Measurements from ENCODE around the gene PHYHD1. TPM values are rescaled to one million over a fixed set of nuclear protein-coding genes. Genes with fewer than 3 reads are reported as not detected.

PHYHD1 gene
- total RNA-seq, 1 experiment from 2014 or later, result 18.0 TPM

GRCh38 chr9:128885376-128885775 is 35.4 kb upstream of the PHYHD1 start:
- H3K27me3 Mint-ChIP-seq (ENCODE audit: low read depth), result peaks cover 2% of the 10 kb centered on the region; the same call in 1 of the 2 replicates
- H2BK20ac ChIP-seq (ENCODE audit: low read depth, low read length, poor library complexity, severe bottlenecking), result no peak overlapping the region
- no peak overlapping the region for H2BK15ac ChIP-seq (ENCODE audit: low read depth, low read length)
- no peak overlapping the region for H3K27ac ChIP-seq (ENCODE audit: insufficient read length, low read depth, low read length)
- no peak overlapping the region for H3K4ac ChIP-seq (ENCODE audit: low read depth, low read length)
- H2BK12ac ChIP-seq (ENCODE audit: insufficient read length, low read depth, low read length), result no peak overlapping the region
- no peak overlapping the region for H4K5ac ChIP-seq (ENCODE audit: insufficient read length, low read depth, low read length)
- H4K8ac ChIP-seq (replicated peaks; ENCODE audit: insufficient read length, low read depth, low read length), result no peak overlapping the region
- no peak overlapping the region for H3K18ac ChIP-seq (ENCODE audit: insufficient read length, low read depth, low read length)
- H3K9me3 ChIP-seq (ENCODE audit: control insufficient read depth, low read depth, low read length), result no peaks in the 10 kb centered on the region
- H4K91ac ChIP-seq (ENCODE audit: insufficient read length, low read depth, low read length), result no peak overlapping the region
- peaks cover 33 to 54% (median 38%) of the 10 kb centered on the region in 3 experiments for H3K36me3 Mint-ChIP-seq (ENCODE audit: insufficient read depth in 1 of 3, low read depth in 3 of 3)
- peaks cover 4% of the 10 kb centered on the region for H3K79me1 ChIP-seq (ENCODE audit: insufficient read depth, low read depth, low read length, poor library complexity, severe bottlenecking)
- H3K23ac ChIP-seq (ENCODE audit: insufficient read length, low read depth, low read length), result no peak overlapping the region
- peaks cover 11% of the 10 kb centered on the region for H3K23me2 ChIP-seq (ENCODE audit: insufficient read length, low read depth, low read length, poor library complexity, severe bottlenecking)
- no peak overlapping the region for H2AK5ac ChIP-seq (ENCODE audit: insufficient read length, low read length)
- H2BK120ac ChIP-seq (ENCODE audit: low read depth, low read length, poor library complexity, severe bottlenecking), result no peak overlapping the region
- no peak overlapping the region for H3T11ph ChIP-seq (ENCODE audit: low read length)
- H3K9me3 Mint-ChIP-seq, result no peaks in the 10 kb centered on the region
- no peak overlapping the region for H2AFZ ChIP-seq (ENCODE audit: low read length)
- H3K4me3 Mint-ChIP-seq, result peak overlapping the region in 1 of 2 experiments; percentile 51; a peak in 3 of 5 replicates
- TF ChIP-seq CTCF (conservative IDR thresholded peaks at IDR 0.05), result no peak
- no peak overlapping the region for H3K14ac ChIP-seq (ENCODE audit: insufficient read depth, low read length)
- peaks cover 12% of the 10 kb centered on the region; the same call in 1 of the 2 replicates for H3K4me1 ChIP-seq (ENCODE audit: insufficient read depth, low read length)
- H3K79me2 ChIP-seq (ENCODE audit: insufficient read depth, low read length), result peaks cover 39% of the 10 kb centered on the region; the same call in 1 of the 2 replicates
- H4K20me1 ChIP-seq (ENCODE audit: control insufficient read depth, insufficient read depth, insufficient read length), result no peaks in the 10 kb centered on the region
- no peaks in the 10 kb centered on the region for H3K27me3 ChIP-seq (ENCODE audit: insufficient read depth, low read length)
- H2BK5ac ChIP-seq (ENCODE audit: insufficient read length, low read length), result no peak overlapping the region
- no peak overlapping the region for H3K9ac ChIP-seq (ENCODE audit: extremely low read depth, insufficient read length, low read length)
- H3K56ac ChIP-seq (ENCODE audit: insufficient read length, low read depth, low read length), result no peak overlapping the region
- WGBS (ENCODE audit: extremely low coverage, insufficient read length, low lambda C conversion rate), result no CpG with 5 or more reads among the region's 8 CpGs
- H3K27ac Mint-ChIP-seq, result peak overlapping the region in 2 of 3 experiments; percentile 78 to 85; a peak in 6 of 7 replicates
- DNase-seq, result no peak
- no peak overlapping the region for H3K4me2 ChIP-seq (ENCODE audit: insufficient read depth, insufficient read length, low read length)
- peaks cover 39 to 46% of the 10 kb centered on the region in 2 experiments for H3K4me1 Mint-ChIP-seq
